Measurements from ENCODE around the gene ENPP3.
A peak's percentile ranks its signal among the peaks of the same experiment; 100 is the strongest.

Gene ENPP3

DNA sequence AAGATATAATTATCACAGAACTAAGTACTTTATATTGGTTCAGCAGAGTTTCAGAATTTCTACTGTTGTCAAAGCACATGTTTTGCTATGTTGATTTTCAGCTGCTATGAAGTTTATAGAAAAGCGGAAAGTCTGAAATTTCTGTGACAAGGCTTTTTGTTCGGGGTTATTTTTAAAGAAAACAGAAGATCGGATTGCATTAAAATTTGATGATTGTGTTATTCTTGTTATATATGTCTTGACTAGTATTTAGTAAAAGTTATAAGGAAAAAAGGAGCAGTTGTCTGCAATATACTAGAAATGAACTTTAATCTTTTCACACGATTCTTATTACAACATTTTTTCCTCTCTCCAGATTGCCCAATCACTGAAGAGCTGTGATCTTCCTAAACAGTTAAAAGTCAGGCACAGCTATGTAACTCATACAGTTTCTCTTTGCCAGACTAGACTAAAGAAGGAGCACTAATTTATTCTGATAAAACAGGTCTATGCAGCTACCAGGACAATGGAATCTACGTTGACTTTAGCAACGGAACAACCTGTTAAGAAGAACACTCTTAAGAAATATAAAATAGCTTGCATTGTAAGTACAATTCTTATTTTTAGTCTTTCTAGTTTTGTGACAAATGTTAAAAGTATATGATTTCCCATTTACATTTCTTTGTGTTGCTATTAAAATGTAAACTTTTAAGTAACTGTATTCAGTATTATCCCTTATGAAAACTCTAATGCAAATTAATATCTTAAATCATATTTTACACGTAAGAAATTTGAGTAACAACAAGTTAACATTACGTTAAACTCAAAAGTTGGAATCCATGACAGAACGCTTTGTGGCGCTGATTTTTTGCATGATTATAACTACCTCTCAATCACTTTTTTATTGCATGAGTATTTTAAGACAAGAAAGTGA, at the start of gene ENPP3:
Gene ENPP3 (plus strand): TSS at position 423 of the 913 bp plus-strand sequence. CDS start 83 bp downstream, at position 506.
- no peak for DNase-seq (ENCODE audit: low read depth)

DNA sequence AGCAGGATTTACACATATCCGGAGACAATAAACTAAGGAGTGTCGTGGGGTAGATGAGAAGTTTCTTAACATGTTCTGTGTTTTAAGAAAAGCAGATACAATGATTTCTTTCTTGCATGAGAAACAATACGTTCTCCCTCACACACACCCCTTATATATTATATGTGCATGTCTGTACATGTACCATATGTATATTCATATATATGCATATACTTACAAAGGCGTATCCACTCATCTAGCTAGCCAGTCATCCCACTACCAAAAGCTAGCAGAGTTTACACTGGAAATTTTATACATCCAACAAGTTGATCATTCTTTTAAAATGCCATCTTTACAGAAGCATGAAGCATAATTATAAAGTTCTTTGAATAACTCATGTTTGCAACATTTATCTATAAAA, 49.2 kb upstream of the ENPP3 start:
- DNase-seq (ENCODE audit: low read depth), result no peak

DNA sequence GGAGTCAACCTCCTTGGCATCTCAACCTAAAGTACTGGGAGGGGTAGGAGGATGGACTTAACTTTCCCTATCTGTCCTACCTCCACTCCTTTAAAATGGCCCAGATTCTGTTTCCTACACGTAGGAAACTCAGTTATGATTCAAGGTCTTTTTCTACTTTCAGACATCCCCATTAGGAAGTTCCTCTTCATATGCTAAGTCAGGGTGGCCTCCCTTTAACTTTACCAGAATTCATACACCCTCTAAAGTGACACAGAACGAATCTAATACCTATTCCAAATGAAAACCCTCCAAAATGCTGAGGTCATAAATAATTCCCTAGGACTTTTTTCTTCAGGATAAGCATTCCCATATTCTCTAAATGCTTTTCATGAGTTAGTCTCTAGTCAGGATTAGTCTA, 48.5 kb upstream of the ENPP3 start:
- no peak for DNase-seq (ENCODE audit: low read depth)

DNA sequence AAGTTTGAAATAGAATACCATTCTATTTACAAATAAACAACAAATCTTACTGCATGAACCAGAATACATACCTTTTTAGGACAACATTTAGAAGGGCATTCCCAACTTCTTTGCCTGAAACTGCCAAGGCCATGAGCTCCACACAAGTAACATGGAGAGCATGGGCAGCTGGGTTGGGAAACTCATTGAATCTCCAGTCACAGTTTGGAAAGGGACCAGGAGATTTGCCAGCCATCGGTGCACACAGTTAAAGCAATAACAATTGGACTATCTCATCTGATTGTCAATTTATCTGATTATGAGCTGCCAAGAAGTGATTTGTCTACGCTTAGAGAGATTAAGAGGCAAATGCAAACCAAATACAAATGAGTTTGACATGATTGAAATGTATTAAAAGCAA, 44.2 kb upstream of the ENPP3 start:
- no peak for DNase-seq (ENCODE audit: low read depth)

DNA sequence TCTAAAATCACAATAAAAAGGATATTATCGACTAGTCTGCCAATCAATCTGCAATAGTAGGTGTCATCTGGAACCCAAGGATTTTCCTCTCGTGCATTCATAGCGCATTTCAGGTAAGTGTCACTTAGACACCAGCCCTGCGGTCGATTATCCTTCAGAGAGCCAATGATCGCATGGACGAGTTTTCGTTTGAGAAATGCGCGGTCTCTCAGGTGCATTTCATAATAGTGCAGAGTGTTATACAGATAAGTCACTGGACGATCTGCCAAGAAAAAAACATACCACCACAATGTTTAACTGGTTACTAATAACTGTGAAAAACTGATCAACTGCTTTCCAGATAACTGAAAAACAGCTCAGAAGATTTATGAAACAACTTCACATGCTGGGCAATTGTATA, 43.0 kb upstream of the ENPP3 start:
- DNase-seq (ENCODE audit: low read depth), result no peak

DNA sequence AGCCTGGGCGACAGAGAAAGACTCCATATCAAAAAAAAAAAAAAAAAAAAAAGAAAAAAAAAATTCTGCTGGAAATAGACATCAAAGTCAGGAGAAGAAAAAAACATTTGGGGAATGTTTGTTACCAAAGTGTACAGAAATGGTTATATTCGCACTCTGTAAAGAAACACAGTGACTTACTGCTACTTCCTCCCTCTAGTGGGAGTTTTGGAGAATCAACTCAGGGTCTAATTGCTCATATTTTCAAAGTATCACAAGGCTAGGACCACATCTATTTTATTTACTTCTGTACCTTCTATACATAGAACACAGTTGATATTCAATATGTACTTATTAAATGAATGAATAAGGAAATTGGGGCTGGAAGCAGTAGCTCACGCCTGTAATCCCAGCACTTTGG, 39.7 kb upstream of the ENPP3 start:
- DNase-seq (ENCODE audit: low read depth), result no peak

DNA sequence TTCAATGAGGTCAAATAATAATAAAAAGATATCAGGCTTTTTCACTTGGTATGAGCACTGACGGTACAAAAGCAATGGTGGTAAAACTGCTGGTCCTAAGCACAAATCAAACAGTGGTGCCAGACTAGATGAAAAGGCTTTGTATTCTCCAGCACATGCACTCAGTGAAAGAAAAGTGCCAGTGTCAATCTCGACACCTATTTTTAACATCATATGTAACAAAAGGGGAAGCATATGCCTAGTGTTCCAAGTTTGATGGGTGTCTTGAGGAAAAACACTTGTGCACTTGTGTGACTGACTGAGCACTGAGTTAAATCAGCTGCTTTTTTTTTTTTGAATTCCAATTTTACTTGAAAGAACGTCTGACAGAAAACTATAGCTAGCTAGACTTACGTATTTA, 36.4 kb upstream of the ENPP3 start:
- no peak for DNase-seq (ENCODE audit: low read depth)

DNA sequence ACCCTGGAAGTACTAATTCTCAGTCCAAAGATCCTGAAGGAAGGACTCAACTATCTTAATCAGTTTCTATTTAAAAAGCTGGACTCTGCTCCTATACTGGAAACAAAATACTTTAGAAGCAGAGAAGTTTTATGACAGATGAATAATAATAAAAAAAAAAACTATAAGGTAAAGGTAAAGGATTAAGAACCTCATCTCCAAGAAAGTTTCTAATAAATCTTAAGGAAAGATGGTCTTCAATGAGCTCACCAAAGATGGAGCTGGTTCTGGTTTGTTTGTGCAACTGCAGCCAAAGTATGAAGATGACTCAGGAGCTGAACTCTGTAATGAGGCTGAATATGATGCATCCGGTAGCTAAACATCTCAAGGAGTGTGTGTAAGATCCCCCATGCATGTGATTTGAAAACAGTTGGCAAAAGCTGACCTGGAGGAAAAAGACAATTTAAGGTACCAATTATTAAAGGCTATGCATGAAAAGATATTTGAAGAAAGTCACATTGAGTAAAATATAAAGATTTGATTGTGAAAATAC, 34.3 kb upstream of the ENPP3 start:
- no peak for DNase-seq (ENCODE audit: low read depth)

DNA sequence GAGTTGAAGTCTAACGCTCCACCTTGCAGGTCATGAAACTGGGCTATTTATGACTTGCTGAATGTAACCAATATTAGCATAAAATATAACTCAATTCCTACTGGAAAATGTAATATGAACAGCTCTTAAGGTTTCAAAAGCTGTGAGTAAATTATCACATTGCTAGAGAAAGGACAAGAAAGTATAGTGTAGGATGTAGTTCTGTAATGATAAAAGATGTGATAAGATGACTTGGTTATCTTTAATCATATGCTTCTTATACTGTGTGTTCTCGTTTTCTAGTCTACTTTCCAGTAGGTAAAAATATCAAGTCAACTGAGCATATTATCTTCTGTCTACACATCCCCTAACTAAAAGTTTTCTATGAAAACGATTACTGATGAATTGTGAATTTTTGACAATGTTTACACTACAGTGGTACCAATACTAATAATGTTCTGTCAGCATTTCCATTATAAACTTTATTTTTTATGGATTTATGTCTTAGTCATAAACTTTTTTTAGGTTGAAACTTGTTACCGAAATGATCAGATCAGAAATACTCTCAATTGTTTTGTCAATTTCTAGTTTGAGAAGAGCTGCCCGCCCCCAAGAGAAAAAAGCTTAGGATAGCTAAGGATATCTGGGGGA, 23.7 kb upstream of the ENPP3 start:
- DNase-seq (ENCODE audit: low read depth), result no peak

DNA sequence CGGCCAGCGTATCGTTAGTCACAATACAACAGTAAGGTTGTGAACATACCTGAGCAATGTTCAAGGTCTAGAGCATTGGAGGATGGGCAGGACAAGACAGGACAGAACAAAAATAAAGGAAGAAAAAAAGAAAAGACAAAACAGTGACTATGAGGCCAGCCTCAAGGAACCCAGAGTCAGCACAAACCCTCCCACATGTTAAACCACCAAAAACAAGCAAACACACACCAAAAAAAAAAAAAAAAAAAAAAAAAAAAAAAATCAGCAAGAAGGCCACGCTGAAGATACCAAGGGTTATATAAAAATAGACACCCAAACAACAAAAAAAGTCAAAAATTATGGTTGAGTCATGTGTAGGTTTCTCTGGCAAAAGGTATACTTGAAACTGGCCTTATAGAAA, 21.8 kb upstream of the ENPP3 start:
- no peak for DNase-seq (ENCODE audit: low read depth)

DNA sequence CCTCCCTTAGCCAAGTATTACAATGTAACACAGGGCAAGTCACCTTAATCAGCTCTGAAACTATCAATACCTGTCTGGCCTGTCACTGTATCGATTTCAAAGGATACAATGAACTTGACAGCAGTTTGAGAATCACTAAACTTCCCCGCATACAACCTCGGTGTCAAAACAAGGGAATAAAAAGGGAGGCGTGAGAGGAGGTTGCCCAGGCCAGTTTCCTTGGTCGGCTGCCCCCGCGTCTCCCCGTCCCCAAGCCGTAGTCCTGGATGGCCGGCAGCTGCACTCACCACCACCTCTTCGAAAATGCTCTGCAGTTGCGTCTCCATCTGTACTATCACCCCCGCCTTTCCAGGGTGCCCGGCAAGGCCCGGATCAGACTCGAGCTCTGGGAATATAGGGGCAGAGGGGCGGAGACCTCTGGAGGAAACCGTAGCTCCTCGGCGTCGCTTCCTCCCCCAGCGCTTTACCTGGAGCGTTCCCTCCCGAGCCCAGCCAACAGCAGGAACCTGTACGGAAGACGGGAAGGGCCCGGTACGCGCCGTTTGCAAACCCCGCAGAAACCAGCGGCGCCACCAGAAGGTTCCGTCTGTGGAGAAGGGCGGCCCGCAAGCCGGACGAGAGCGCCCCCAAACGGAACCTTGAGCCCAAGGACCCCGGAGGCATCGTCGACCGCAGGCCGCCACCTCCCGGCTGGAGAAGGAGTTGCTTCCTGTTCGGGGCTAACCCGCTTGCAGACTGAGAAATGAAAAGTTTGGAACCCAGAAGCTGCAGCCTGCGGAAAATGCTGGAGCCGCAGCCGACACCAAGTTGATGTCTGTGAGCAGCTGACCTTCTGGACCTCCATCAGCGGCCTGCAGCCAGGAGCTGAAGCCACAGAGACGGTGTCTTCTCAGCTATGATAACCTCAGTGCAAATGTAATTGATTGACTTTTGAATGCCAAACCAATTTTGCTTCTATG, 9.1 kb upstream of the ENPP3 start, which contains the start of gene MED23:
Gene MED23 (minus strand): TSS at position 519 of the 959 bp plus-strand sequence. CDS start 193 bp downstream, at position 326.
- peak; percentile 88 for DNase-seq (ENCODE audit: low read depth)

DNA sequence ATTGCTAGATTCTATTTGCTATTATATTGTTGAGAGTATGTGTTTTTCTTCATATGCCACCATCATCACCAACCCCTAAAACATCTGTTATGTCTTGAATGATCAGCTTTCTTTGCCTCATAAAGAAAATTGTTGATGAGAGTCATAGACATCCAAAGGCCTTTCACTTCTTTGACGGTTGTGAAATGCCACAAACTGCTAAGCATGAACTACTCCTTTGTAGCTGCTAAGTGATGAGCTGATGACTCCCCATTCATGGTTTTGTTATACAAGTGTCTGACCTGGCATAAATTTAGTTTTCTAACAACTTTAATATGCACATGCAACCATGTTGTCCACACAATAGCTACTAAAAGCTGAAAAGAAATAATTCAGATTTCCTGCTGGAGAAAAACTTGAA, 8.4 kb upstream of the ENPP3 start:
- DNase-seq (ENCODE audit: low read depth), result no peak

DNA sequence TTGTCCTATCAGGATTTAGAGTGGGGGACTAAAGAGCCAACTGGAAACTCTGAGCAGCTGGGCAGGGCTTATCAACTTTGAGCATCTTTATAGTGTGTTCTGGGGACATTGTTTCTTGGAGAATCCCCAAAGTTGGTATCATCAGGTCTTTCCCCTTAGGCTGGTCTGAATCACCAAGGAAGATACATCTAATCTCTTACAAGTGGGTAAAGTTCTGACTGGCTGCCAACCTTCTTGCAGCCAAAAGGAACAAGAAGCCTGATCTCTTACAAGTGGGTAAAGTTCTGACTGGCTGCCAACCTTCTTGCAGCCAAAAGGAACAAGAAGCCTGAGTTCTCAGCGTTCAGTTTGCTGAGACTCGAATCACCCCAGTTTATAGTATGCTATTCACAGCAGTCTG, 7.5 kb upstream of the ENPP3 start:
- no peak for DNase-seq (ENCODE audit: low read depth)

DNA sequence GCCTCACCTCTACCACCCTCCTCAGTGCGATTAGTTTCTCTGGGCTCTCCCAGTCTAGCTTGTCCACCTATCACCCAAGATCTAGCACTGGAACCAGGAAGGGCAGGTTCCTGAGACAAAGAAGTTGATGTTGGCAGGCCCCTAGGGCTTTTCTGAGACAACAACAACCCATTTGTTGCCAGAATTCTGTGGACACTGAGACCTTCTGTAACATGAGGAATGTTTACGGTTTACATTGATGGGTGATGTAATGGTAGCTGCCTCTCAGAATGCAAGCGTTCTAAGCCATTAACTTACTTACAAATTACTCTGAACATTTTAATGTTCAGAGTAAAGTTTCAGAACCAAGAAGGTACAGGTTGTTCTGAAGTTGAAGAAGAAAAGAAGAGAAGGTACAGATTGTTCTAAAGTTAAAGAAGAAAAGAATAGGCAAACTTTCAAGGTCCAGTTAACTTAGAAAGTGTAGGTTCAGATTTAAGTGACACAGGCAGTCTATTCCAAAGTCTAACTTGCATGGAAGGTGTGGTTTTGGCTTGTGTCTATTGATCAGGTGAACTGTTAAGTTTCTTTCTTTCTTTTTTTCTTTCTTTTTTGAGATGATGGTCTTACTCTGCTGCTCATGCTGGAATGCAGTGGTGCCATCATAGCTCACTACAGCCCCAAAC, 5.3 kb upstream of the ENPP3 start:
- no peak for DNase-seq (ENCODE audit: low read depth)

DNA sequence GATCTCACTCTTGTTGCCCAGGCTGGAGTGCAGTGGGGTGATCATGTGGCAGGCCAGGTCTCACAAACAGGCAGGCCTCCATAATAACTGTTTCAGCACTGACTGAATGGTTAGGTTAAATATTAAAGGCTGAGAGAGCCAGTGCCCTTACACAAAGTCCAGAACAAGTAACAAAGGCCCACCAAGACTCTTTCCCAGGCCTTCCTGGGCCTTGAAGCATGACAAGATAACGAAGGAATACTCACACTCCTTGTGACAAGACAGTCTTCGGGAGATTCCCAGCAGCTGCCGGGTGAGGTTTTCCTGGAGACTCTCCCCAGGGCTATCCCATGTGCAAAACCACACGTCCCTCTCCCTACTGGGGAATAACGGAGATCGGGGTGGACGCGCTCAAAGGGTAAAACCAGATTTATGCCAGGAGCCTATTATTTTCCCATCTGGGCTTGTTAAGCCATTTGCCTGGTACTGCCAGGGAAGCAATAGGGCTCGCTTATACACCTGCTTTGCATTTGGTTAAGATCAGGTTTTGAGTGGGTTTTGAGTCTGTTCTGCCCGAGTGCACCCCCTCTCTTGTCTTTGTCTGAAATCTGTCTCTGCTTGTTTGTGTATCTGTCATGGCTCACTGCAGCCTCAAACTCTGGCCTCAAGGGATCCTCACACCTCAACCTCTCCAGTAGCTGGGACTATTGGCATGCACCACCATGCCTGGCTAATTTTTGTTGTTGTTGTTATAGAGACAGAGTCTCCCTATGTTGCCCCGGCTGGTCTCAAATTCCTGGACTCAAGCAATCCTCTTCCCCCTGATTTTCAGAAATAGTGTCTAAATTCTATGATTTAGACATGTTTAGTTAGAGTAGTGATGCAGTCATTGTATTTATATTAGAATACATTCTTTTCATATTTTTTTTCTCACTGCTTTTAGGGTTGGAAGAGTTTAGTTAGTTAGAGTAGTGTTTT, 1.4 kb upstream of the ENPP3 start:
- DNase-seq (ENCODE audit: low read depth), result no peak

DNA sequence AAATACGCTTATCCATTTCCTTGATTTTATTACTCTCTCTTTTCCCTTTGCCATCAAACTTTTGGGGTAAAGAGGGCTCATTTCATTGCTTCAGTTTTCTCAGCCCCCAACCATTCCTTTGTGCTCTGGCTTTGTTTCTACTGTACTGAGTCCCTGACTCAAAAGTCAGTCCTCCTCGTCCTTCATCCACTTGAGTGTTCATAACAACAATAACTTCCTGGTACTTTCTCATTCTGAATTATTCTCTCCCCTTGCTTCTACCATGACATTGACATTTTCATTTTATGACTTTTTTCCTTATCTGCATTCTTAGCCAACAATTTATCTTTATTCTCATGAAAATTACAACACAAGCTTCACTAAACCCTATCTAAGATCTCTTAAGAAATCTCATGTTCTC, 911 bp downstream of the ENPP3 start:
- DNase-seq (ENCODE audit: low read depth), result no peak

DNA sequence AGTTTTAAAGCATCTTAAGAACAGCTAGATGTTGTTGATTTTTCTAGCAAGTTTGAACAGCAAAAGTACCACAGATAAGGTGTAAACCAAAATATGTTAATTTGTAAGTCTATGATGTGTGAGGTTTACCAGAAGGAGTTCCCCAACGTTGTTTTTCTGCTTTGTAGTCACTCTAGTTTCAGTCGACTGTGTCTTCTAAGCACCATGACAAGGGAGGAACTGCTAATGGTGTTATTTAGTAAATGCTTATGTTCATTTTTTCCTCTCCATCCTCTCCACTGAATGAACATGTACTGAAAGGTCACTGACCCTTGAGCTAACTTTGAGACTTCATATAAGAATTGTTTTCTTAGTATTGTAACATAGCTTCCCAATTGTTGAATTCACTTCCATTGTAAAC, 3.0 kb downstream of the ENPP3 start:
- no peak for DNase-seq (ENCODE audit: low read depth)

DNA sequence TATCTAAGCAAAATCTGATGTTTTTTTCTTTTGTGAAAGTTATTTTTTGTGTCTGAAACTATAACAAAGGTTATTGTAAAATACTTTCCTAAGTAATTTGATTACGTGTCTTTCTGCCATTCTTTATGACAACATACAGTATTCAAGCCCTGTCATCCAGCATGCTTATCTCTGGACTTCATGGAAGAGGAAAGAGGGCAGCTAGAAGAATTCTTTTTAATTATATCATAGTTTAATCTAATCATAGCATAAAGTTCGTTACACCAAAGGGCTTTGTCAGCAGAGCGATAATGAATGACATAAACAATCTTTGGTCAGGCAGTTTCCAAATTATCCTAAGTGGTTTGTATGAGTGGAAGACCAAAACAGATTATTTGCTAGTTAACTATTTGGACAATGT, 3.5 kb downstream of the ENPP3 start:
- DNase-seq (ENCODE audit: low read depth), result no peak

DNA sequence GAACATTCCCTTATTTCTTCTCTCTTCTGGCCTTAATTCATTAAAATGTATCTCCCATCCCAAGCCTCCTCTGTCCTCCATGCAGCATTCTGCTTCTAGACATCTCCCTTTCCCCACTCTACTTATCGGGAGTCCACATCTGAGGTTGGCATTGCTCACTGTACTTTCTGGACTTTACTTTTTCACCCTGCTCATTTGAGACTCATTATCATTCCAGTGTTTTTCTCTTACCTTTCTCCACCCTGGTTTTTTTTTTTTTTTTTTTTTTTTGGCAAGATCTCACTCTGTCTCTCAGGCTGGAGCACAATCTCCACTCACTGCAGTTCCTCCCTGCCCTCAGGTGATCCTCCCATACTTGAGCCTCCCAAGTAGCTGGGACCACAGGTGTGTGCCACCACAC, 4.5 kb downstream of the ENPP3 start:
- no peak for DNase-seq (ENCODE audit: low read depth)

DNA sequence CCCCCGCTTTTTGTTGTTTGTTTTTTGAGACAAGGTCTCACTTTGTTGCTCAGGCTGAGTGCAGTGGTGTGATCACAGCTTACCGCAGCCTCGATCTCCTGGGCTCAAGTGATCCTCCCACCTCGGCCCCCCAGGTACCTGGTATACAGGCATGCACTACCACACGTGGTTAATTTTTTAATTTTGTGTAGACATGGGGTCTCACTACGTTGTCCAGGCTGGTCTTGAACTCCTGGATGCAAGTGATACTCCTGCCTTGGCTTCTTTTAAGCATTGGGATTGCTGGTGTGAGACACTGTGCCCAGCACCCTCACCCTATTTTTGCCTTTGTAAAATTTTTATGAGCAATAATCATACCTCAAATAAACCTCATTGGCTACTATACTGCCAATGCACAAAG, 5.5 kb downstream of the ENPP3 start:
- DNase-seq (ENCODE audit: low read depth), result no peak

All from stimulated activated CD4-positive, alpha-beta T cell treated with anti-CD3 and anti-CD28 coated beads, Interleukin-2, amount 100 ng/mL, for 4 hours (primary cell).